Sciatic nerve (tissue), 2 donors: Measurements from ENCODE around the gene TMEM233. TPM values are rescaled to one million over a fixed set of nuclear protein-coding genes. Genes with fewer than 3 reads are reported as not detected.
A peak's percentile ranks its signal among the peaks of the same experiment; 100 is the strongest.

ENCODE experiments used
- ATAC-seq: fragments of 200-7000 bp; cut with Tn5 transposase; one replicate; pipeline ENCODE4 v1.9.1; 2020; ENCODE audit warnings: mild to moderate bottlenecking, moderate library complexity
- DNase-seq: peaks from one replicate; pipeline ENCODE4 v3.0.0-alpha.2; 2020; ENCODE audit warnings: low spot score
- intact Hi-C: fragments of 100-400 bp; cut with DNase I; formaldehyde crosslinking; loops from one replicate; pipeline ENCODE4 v1.14.2; 2022
- total RNA-seq: library from RNA; stranded (reverse); fragmentation: NEBNext Ultra II Directional; extraction: Animal tissue kit (Norgen Biotek cat#: 25700); gene quantifications from one replicate; pipeline ENCODE4 v1.2.1, GENCODE V29; 2021
- donor health status: DM: no; HTN: no; CAD: no.
- donor health status: DM: no; HTN: no; CAD: no.

Gene TMEM233
- total RNA-seq, 1 donor from 2014 or later = 0.53 TPM

- ATAC-seq (no peak), DNase-seq (no peak)
Measured at GRCh38 chr12:119671070-119671469, 77.5 kb downstream of the TMEM233 start.

DNA sequence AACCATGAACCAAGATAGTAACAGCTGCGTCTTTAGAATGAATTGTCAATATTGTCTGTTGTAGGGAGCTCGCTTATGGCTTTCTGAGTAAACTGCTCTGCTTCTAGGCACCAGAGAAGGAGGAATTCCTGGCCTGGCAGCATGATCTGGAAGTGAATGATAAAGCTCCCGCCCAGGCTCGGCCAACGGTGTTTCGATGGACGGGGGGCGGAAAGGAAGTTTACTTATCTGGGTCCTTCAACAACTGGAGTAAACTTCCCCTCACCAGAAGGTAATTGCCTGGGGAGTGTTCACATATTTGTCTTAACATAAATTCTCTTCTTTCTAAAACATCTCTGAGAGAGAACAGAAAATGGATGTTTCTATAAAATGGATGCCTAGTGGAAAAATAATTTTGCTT is 78.6 kb downstream of the TMEM233 start:
- DNase-seq = no peak
- intact Hi-C loops = no loop called here
- ATAC-seq = no peak

More at GRCh38 chr12:119671070-119671469, 77.5 kb downstream of the TMEM233 start:
- intact Hi-C loops = no loop called here

DNA sequence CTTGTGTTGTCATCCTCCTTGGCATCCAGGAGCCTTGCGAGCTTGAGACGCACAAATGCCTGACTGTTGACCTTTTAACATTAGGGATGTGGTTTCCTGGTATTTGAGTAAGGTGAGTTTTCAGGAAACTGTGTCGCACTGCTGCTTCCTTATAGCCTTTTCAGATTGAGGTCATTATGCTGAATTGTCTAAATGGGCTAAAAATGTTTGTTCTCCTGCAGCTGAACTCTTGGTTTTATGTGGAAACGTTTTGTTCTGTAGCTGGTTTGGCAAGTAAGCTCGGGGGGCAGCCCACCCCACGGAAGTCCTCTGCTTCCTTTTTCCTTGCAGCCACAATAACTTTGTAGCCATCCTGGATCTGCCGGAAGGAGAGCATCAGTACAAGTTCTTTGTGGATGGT is 80.1 kb downstream of the TMEM233 start:
- ATAC-seq = peak; percentile 35
- DNase-seq = no peak
- intact Hi-C loops = no loop called here

GRCh38 chr12:119674560-119674959 is 81.0 kb downstream of the TMEM233 start:
- no peak for DNase-seq
- no peak for ATAC-seq
- intact Hi-C loops = no loop called here

DNA sequence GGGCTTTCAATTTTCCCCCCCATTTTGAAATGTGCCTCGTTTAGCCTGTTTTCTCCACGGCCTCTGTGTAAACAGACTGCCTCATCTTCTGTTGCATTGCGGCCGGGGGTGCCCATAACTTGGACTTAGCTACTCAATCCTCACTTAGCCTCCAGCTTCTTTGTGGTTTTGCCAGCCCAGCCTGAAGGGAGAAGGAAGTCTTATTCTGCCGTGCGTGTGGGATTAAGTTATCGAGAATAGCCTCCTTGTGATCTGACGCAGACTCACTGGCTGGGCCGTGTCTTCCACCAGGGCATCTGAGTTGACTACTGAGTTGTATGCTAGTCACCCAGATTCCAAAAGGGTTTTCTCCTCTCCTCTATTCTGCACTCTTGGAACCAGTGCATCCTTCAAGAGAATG is 82.4 kb downstream of the TMEM233 start:
- intact Hi-C loops = no loop called here
- ATAC-seq = no peak

DNA sequence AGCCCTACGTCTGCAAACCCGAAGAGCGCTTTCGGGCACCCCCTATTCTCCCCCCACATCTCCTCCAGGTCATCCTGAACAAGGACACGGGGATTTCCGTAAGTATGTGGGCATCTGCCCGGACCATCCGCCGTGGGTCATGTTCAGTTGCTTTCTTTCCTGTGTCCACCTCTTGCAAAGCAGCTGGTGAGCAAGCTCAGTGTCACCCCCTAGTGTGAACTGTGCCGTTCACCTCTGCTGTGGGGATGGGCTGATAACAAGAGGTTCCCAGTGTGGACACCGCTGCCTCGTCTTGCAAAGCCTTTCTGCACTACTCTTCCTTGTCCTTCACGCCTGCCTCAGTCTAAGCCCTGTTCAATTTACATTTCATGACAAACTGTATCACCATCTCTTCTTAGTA is 83.0 kb downstream of the TMEM233 start:
- DNase-seq (no peak), ATAC-seq (no peak)
- intact Hi-C loops = no loop called here

More for the DNA sequence above, 82.4 kb downstream of the TMEM233 start:
- DNase-seq = no peak

GRCh38 chr12:119678459-119678858 is 84.9 kb downstream of the TMEM233 start:
- DNase-seq (no peak), ATAC-seq (no peak)
- intact Hi-C loops = no loop called here

- DNase-seq = no peak
- intact Hi-C loops = no loop called here
- ATAC-seq = no peak
Measured at GRCh38 chr12:119679081-119679480, 85.5 kb downstream of the TMEM233 start.

- no peak for ATAC-seq
- intact Hi-C loops = no loop called here
Measured at GRCh38 chr12:119679490-119679889, 85.9 kb downstream of the TMEM233 start.

DNA sequence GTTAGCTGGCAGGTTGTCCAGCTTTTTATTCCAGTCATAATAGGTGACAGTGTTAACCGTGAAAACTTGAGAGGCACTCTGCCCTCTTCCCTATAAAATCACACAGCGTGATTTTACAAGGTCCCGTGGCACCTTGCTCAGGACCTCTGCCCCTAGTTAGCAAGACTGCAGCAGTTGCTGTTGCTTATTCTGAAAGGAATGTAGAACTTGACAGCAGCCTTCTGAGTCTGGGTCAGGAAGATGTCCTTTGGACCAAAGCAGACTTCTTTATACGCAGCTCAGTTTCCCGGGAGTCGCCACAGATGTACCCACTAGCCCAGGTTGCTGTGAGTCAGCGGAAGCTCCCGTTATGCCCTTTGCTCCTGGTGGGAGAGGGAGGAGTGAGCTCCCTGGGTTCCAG is 87.5 kb downstream of the TMEM233 start:
- DNase-seq = no peak
- intact Hi-C loops = no loop called here
- ATAC-seq = no peak

More at GRCh38 chr12:119679490-119679889, 85.9 kb downstream of the TMEM233 start:
- DNase-seq = no peak

DNA sequence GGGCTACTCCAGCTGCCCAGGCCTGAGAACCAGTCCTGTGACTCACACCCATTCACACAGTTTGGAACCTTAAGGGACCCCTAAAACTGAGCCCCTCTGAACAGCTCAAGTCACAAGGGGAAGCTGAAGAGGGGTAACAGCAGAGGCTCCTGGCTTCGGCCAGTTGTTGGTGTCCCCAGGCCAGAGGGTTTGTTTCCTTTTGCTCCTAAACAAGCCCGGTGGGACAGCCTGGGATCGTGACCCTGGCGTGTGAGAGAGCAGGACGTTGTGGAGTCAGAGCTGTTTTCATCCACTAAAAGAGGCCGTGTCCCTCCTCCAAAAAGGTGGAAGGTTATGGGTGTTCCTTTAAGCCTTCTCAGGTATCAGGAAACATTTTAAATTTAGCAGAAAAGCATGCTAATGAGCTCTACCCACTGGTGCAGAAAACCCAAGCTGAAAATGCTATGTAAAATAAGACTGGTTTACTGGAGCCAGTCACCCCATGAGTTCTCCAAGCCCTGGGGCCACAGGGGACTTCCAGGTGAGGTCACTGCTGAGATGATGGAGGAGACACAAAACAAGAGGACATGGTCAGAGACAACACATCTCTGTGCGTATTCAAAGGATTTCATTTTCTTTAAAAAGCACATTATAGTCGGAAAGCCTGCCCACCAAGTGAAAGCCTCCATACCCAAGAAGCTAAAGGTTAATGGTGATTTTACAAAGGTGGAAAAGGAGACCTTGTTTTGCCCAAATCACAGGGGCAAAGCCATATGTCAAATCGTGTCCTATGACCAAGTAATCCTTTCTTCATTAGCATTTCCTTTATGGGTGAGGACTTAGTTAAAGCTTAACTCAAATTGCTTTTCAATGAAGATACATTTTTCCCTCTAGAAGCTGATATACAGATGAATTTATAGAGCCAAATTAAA is 88.4 kb downstream of the TMEM233 start:
- intact Hi-C loops = no loop called here
- peak; percentile 16 for ATAC-seq
- no peak for DNase-seq

GRCh38 chr12:119682639-119683252 is 89.2 kb downstream of the TMEM233 start:
- intact Hi-C loops = no loop called here
- no peak for DNase-seq
- peak; percentile 31 for ATAC-seq

GRCh38 chr12:119683413-119683812 is 89.8 kb downstream of the TMEM233 start:
- DNase-seq (no peak), ATAC-seq (no peak)
- intact Hi-C loops = no loop called here

- DNase-seq = no peak
- intact Hi-C loops = no loop called here
- ATAC-seq = no peak
Measured at GRCh38 chr12:119683816-119684215, 90.2 kb downstream of the TMEM233 start.

- intact Hi-C loops = no loop called here
- peak; percentile 73 for ATAC-seq
- no peak for DNase-seq
Measured at GRCh38 chr12:119684711-119685369, 91.3 kb downstream of the TMEM233 start.

- ATAC-seq = no peak
Measured at GRCh38 chr12:119685375-119685774, 91.8 kb downstream of the TMEM233 start.

GRCh38 chr12:119686355-119686754 is 92.8 kb downstream of the TMEM233 start:
- no peak for DNase-seq
- ATAC-seq = no peak
- intact Hi-C loops = no loop called here

More at GRCh38 chr12:119685375-119685774, 91.8 kb downstream of the TMEM233 start:
- intact Hi-C loops = no loop called here
- DNase-seq = no peak

GRCh38 chr12:119686776-119687175 is 93.2 kb downstream of the TMEM233 start:
- intact Hi-C loops = no loop called here
- no peak for ATAC-seq
- no peak for DNase-seq

- intact Hi-C loops = no loop called here
- DNase-seq (no peak), ATAC-seq (no peak)
Measured at GRCh38 chr12:119687406-119687805, 93.8 kb downstream of the TMEM233 start.

- intact Hi-C loops = no loop called here
- ATAC-seq = no peak
- DNase-seq = no peak
Measured at GRCh38 chr12:119687879-119688278, 94.3 kb downstream of the TMEM233 start.
